ENCODE results near the gene TP53BP1.
A peak's percentile ranks its signal among the peaks of the same experiment; 100 is the strongest.
"Not testable (repeated sequence)": the region's sequence is repeated elsewhere in the genome, so short reads cannot be mapped to it uniquely, and the experiment has no call there.

TP53BP1 gene

GRCh38 chr15:43492673-43493601, at the start of gene TP53BP1:
Gene TP53BP1, minus strand, starts transcription at chr15:43493156. Its CDS starts 113 bp downstream, at chr15:43493043.
- peak; percentile 95 for DNase-seq

GRCh38 chr15:43541785-43542184, 48.8 kb upstream of the TP53BP1 start:
- no peak for DNase-seq

- no peak for DNase-seq
Observed at GRCh38 chr15:43538091-43538490, 45.1 kb upstream of the TP53BP1 start.

- DNase-seq = no peak
Observed at GRCh38 chr15:43534897-43535296, 41.9 kb upstream of the TP53BP1 start.

- DNase-seq = not testable (repeated sequence)
Observed at GRCh38 chr15:43532826-43533225, 39.9 kb upstream of the TP53BP1 start.

GRCh38 chr15:43531018-43531670, 38.2 kb upstream of the TP53BP1 start:
- DNase-seq = no peak

GRCh38 chr15:43529587-43530345, 36.8 kb upstream of the TP53BP1 start:
- no peak for DNase-seq

- no peak for DNase-seq
Observed at GRCh38 chr15:43529141-43529540, 36.2 kb upstream of the TP53BP1 start.

- DNase-seq = no peak
Observed at GRCh38 chr15:43528542-43529007, 35.6 kb upstream of the TP53BP1 start.

GRCh38 chr15:43527802-43528541, 35.0 kb upstream of the TP53BP1 start:
- no peak for DNase-seq

GRCh38 chr15:43527016-43527801, 34.3 kb upstream of the TP53BP1 start:
- DNase-seq = no peak

GRCh38 chr15:43526261-43526930, 33.4 kb upstream of the TP53BP1 start:
- no peak for DNase-seq

GRCh38 chr15:43525131-43525530, 32.2 kb upstream of the TP53BP1 start:
- DNase-seq = no peak

GRCh38 chr15:43524254-43524845, 31.4 kb upstream of the TP53BP1 start:
- DNase-seq = no peak

GRCh38 chr15:43523646-43524045, 30.7 kb upstream of the TP53BP1 start:
- DNase-seq = no peak

- DNase-seq = no peak
Observed at GRCh38 chr15:43522247-43522646, 29.3 kb upstream of the TP53BP1 start.

- no peak for DNase-seq
Observed at GRCh38 chr15:43521419-43521818, 28.5 kb upstream of the TP53BP1 start.

GRCh38 chr15:43520138-43520537, 27.2 kb upstream of the TP53BP1 start:
- DNase-seq = no peak

GRCh38 chr15:43519196-43519595, 26.2 kb upstream of the TP53BP1 start:
- DNase-seq = no peak

GRCh38 chr15:43518197-43518761, 25.3 kb upstream of the TP53BP1 start:
- DNase-seq = peak; percentile 10
